Vagina (tissue), 2 donors: Measurements from ENCODE around the gene ECD.

Experiments used
- POLR2A ChIP-seq, 2 donors: fragments of 450-650 bp; IDR thresholded peaks; one replicate each; pipeline ENCODE4 v1.6.1; 2017; ENCODE audit warnings: antibody characterized with exemption in 2 of 2, mild to moderate bottlenecking in 2 of 2, moderate library complexity in 2 of 2
- POLR2AphosphoS5 ChIP-seq, 2 donors: sonication (generic); formaldehyde crosslinking; IDR thresholded peaks; one replicate each; pipeline ENCODE4 v1.9.0; 2017; ENCODE audit warnings: antibody characterized with exemption in 2 of 2, mild to moderate bottlenecking in 2 of 2, low read depth in 1 of 2; ENCODE audit not compliant: insufficient read depth in 1 of 2
- TF ChIP-seq, protein P1 (sequence below), 3 experiments: fragments of 450-650 bp in 2 of 3; fragments of 200-600 bp in 1 of 3; sonication (generic) in 1 of 3; IDR thresholded peaks; one replicate each; pipeline ENCODE4 v1.5.1; 2017 to 2019; ENCODE audit warnings: antibody characterized with exemption in 3 of 3, mild to moderate bottlenecking in 2 of 3, moderate library complexity in 2 of 3

DNA sequence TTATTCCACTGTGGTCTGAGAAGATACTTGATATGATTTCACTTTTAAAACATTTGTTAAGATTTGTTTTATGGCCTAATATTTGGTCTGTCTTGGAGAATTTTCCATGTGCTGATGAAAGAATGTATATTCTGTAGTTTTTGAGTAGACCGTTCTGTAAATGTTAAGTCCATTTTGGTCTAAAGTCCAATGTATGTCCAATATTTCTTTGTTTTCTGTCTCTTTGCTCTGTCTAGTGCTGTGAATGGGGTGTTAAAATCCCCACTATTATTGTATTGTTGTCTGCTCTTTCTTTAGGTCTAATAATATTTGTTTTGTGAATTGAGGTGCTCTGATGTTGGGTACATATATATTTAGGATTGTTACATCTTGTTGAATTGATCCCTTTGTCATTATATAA is 47.9 kb upstream of the ECD start:
- TF ChIP-seq, protein P1, sequence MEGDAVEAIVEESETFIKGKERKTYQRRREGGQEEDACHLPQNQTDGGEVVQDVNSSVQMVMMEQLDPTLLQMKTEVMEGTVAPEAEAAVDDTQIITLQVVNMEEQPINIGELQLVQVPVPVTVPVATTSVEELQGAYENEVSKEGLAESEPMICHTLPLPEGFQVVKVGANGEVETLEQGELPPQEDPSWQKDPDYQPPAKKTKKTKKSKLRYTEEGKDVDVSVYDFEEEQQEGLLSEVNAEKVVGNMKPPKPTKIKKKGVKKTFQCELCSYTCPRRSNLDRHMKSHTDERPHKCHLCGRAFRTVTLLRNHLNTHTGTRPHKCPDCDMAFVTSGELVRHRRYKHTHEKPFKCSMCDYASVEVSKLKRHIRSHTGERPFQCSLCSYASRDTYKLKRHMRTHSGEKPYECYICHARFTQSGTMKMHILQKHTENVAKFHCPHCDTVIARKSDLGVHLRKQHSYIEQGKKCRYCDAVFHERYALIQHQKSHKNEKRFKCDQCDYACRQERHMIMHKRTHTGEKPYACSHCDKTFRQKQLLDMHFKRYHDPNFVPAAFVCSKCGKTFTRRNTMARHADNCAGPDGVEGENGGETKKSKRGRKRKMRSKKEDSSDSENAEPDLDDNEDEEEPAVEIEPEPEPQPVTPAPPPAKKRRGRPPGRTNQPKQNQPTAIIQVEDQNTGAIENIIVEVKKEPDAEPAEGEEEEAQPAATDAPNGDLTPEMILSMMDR (IDR thresholded peaks at IDR 0.05), result no peak
- TF ChIP-seq POLR2A (IDR thresholded peaks at IDR 0.05) (no peak), POLR2AphosphoS5 (IDR thresholded peaks at IDR 0.05; ENCODE audit: insufficient read depth in 1 of 2, low read depth in 1 of 2) (no peak)
